ENCODE data around the gene TMEM178B.

Gene TMEM178B

GRCh38 chr7:141483044-141483443 lies 409.2 kb downstream of the TMEM178B start:
- TF ChIP-seq CTCF (IDR thresholded peaks at IDR 0.05; ENCODE audit: control insufficient read depth, extremely low read depth, insufficient read depth) = no peak
- DNase-seq (ENCODE audit: low read depth) = no peak
- no peak overlapping the region for H3K4me3 ChIP-seq (ENCODE audit: low read depth, low read length)

GRCh38 chr7:141484907-141485306 lies 411.0 kb downstream of the TMEM178B start:
- no peak for DNase-seq (ENCODE audit: low read depth)
- H3K4me3 ChIP-seq (ENCODE audit: low read depth, low read length) = no peak overlapping the region
- no peak for TF ChIP-seq CTCF (IDR thresholded peaks at IDR 0.05; ENCODE audit: control insufficient read depth, extremely low read depth, insufficient read depth)

DNA sequence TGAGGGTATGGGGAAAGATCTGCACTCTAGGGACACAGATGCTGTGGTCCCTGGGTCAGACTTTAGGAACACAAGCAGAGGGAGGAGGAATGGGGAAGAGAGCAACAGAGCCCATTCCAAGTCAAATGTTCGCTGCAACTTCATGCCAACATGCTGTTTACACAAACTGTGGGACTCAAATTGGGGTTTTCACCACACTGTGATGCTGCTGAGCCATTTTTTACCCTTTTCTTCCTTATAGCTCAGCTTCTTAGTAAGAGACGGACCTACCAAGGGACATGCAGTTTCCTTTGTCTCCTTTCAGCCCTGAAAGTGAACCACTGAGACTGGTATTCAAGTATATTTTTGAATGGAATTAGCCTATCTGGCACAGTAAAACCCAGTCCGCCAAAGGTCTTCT lies 413.1 kb downstream of the TMEM178B start:
- no peak for DNase-seq (ENCODE audit: low read depth)
- H3K4me3 ChIP-seq (ENCODE audit: low read depth, low read length) = no peak overlapping the region
- TF ChIP-seq CTCF (IDR thresholded peaks at IDR 0.05; ENCODE audit: control insufficient read depth, extremely low read depth, insufficient read depth) = peak; percentile 16; the same call in 1 of the 2 replicates

- no peak for TF ChIP-seq CTCF (IDR thresholded peaks at IDR 0.05; ENCODE audit: control insufficient read depth, extremely low read depth, insufficient read depth)
- no peak for DNase-seq (ENCODE audit: low read depth)
These were observed 416.6 kb downstream of the TMEM178B start for GRCh38 chr7:141490474-141490873.

GRCh38 chr7:141495057-141495456 lies 421.2 kb downstream of the TMEM178B start:
- no peak overlapping the region for H3K4me3 ChIP-seq (ENCODE audit: low read depth, low read length)
- no peak for DNase-seq (ENCODE audit: low read depth)
- TF ChIP-seq CTCF (IDR thresholded peaks at IDR 0.05; ENCODE audit: control insufficient read depth, extremely low read depth, insufficient read depth) = no peak

More at GRCh38 chr7:141490474-141490873, 416.6 kb downstream of the TMEM178B start:
- no peak overlapping the region for H3K4me3 ChIP-seq (ENCODE audit: low read depth, low read length)

- DNase-seq (ENCODE audit: low read depth) = no peak
- TF ChIP-seq CTCF (IDR thresholded peaks at IDR 0.05; ENCODE audit: control insufficient read depth, extremely low read depth, insufficient read depth) = no peak
- H3K4me3 ChIP-seq (ENCODE audit: low read depth, low read length) = no peak overlapping the region
These were observed 423.5 kb downstream of the TMEM178B start for GRCh38 chr7:141497391-141497790.

DNA sequence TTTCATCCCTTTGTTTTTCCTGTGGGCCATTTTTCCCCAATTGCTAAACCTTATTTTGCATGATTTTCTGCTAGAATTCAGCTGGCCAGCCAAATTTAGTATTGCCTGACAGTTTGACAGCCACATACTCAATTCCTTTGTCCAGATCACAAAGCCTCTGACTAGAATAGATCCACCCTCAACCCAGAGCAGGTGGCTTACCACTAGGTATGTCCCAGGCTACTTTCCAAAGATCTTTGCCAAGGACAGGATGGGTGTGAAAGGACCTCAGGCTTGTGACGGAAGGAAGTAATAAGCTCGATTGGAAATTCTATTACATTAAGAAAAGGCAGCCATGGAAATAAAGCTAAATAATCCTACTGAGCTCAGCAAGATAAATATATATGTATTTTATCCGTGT lies 426.7 kb downstream of the TMEM178B start:
- TF ChIP-seq CTCF (IDR thresholded peaks at IDR 0.05; ENCODE audit: control insufficient read depth, extremely low read depth, insufficient read depth) = no peak
- no peak for DNase-seq (ENCODE audit: low read depth)
- H3K4me3 ChIP-seq (ENCODE audit: low read depth, low read length) = no peak overlapping the region
